HuH-7 (cell line): Measurements from ENCODE around the gene SLC16A3.
"Not testable (repeated sequence)": the region's sequence is repeated elsewhere in the genome, so short reads cannot be mapped to it uniquely, and the experiment has no call there.

ENCODE experiments used
- DNase-seq: peaks from one replicate; pipeline ENCODE4 v3.0.0; 2011; ENCODE audit warnings: low spot score

Gene SLC16A3

DNA sequence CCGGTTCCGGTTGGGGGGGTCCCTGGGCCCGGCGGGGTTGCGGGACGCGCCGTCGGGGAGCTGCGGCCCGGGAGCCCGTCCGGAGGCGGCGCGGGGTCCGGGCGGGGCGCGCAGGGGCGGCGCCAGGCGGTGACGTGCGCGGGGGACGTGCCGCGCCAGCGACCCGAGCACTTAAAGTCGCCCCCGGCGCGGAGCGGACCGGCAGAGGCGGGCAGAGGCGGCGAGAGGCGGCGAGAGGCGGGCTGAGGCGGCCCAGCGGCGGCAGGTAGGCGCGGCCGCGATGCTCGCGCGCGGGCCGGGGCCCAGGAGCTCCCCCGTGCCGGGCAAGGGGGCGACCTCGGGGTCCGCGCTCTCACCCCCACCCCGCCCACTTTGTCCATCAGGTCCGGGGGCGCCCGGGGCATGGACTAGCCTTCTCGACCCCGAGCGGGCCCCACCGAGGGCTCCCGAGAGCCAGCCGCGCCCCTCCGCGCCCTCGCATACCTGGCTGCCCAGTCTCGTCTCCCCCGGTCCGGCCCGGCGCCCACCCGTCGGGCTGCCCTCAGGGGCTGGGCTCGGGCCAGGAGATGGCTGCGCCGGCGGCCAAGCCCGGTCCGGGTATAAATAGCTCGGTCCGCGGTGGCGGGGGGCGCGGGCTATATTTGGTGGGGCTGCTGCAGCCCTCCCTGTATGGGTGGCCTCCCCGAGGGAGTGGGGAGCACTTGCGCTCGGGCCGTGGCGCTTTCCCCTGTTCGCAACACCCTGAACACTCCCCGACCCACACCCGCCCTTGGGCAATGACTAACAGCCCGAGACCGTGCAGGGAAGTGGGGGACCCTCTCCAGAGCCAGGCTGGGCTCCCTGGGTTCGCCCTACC is at the start of gene SLC16A3:
Gene SLC16A3 (plus strand): TSS at position 201 of the 856 bp plus-strand sequence. CDS start 6,967 bp downstream, outside the sequence.
- DNase-seq: peak; percentile 88

DNA sequence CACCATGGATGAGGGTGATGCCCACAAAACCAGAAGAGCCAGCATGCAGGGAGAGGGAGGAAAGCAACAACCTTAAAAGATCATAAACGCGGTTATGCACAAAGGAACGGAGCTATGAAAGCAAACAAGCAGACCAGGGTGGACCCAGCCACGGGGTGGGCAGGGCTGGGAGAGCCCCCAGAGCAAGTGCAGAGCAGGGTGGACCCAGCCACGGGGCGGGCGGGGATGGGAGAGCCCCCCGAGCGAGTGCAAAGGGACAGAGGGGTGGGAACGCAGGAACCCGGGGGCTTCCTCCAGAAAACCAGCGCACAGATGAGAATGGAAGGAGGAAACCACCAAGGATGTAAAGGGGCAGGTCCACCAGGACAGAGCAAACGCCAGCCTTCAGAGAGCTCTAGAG is 49.4 kb upstream of the SLC16A3 start:
- no peak for DNase-seq

DNA sequence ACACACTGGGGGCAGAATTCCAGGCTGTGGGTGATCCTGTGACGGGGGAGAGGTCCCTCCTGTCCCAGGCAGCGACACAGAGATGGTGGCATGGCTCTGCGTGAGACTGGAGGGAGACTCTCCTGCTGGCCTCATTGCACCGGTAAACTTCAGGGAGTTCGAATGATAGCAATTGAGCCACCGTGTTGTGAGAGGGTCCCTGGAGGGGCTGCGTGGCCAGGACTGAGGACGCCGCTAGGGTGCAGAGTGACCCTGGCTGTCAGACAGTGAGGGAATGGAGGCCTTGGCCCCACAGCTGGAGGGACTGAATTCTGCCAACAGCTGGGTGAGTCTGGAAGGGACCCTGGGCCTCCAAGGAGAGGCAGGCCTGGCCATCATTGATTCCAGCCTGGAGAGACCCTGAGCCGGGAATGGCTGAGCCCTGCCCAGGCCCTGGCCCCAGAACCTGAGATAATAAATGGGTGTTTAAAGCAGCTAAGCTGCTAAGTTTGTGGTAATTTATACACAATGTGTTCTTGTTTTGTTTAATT is 48.8 kb upstream of the SLC16A3 start:
- DNase-seq: no peak

DNA sequence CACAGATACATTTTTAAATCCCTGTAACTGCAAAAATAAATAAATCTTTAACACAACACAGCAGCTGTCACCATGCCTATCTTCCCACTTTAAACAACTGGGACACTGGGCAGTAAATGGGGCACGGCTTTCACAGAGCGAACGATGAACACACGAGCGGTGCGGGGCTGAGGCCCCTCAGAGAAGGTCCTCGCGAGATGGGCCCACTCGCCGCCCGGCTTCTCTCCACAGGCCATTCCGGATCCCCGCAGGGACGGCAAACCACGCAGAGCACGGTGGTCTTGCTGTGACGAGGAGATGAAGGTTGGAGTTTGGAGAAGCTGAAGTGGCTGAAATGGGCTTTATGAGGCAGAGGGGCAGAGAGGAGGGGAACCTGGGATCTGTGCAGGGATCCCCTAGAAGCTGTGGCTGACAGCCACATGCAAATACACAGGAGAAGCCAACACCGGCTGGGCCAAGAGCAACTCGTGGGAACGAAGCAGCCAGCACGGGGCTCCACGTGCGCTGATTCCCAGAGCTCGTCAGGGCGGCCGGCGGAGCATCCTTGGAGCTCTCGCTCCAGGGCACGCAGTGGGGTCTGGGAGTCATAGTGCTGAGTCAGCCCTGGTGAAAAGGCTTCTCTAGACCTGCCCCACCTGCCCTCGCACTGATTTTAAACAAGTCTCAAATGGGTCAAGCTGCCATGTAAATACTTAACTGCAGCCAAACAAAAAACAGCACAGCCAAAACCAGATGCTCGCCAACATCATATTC is 47.9 kb upstream of the SLC16A3 start:
- DNase-seq: no peak

DNA sequence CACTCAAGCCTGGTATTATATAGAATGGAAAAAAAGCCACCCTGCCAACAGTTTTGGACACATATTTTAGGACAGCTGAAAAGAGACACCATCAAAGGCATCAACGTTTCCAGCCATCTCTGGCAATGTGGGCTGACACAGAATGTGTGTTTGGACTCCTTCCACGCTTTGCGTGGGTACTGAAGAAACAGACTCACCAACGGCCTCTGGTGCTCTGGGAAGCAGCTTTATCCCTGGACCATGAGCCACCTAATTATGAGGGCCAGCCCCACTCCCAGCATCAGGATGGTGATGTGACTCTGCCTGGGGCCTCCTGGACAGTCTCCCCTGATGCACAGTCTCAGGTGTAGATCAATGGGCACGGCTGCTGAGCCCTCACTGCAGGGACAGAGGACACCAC is 44.1 kb upstream of the SLC16A3 start:
- no peak for DNase-seq

DNA sequence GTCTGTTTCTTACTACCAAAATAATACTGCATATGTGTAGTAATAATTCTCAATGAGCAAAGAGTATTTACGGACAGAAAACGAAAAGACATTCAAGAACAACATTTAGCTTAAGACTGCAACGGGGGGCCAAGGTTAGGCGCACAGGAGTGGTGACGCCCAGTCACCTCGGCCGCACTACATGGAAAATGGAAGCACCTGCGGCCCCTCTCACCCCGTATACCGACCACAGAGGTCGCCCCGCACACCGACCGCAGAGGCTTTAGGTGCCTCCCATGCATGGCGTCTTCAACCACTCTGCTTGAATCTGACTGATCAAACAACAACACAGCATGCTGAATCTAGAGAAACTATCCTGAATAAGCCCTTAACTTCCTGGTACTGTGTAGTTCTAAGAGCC is 42.6 kb upstream of the SLC16A3 start:
- no peak for DNase-seq

DNA sequence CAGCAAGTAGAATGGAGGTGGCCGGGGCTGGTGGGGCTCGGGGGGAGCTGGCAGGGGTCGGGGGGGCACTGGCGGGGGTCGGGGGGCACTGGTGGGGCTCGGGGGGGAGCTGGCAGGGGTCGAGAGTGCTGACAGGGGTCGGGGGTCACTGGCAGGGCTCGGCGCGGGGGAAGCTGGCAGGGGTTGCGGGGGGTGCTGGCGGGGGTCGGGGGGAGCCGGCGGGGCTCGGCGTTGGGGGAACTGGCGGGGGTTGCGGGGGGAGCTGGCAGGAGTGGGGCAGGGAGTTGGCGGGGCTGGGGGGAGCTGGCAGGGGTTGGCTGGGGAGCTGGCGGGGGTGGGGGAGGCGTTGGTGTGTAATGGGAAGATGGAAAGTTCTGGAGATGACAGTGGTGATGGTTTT is 41.3 kb upstream of the SLC16A3 start:
- DNase-seq: no peak

DNA sequence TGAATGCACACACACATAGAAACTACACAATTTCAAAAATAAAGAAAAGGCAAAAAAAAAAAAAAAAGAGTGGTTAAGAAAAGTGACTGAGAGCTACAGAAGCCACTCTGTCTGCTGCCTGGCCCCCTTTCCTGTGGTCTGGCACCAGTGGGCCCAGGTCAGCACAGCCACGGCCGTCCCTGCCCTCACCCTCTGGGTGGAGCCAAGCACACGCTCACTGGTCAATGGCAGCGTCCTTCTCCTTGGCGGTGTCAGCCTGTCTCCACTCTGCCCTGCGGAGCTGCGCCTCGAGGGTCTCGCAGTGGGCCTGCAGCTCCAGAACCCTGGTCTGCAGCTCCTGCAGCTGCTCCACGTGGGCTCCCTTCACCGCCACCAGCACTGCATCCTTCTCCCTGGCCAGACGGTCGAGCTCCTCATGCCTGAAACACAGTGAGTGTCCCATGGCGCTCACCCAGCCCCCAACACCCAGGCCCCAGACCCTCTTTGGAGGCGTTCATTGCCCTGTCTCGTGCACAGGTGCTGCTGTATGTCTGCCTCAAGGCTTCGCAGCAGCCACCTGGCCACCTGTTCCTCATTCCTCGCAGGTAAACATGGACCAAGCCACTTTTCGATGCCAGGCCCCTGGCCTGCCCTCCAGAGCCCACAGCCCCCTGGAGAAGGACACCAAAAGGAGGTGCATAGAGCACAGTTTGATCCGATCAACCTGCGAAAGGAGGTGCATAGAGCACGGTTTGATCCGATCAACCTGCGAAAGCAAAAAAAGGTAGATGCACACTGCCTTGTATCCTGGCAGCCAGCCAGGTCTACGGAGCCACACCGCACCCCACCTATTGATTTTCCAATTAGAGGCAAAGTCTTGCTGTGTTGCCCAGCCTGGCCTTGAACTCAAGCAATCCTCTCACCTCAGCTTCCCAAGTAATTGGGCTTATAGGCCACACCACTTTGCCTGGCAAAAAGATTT is 40.6 kb upstream of the SLC16A3 start:
- DNase-seq: no peak

DNA sequence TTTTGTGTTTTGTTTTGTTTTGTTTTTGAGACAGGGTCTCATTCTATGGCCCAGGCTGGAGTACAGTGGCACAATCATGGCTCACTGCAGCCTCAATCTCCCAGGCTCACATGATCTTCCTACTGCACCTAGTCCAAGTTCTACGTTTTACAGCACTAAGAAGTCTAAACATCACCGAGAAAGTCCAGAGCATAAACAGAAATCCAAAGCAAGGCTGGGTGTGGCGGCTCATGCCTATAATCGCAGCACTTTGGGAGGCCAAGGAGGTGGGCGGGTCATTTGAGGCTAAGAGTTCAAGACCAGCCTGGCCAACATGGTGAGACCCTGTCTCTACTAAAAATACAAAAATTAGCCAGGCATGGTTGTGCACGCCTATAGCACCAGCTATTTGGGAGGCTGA is 35.8 kb upstream of the SLC16A3 start:
- DNase-seq: not testable (repeated sequence)

DNA sequence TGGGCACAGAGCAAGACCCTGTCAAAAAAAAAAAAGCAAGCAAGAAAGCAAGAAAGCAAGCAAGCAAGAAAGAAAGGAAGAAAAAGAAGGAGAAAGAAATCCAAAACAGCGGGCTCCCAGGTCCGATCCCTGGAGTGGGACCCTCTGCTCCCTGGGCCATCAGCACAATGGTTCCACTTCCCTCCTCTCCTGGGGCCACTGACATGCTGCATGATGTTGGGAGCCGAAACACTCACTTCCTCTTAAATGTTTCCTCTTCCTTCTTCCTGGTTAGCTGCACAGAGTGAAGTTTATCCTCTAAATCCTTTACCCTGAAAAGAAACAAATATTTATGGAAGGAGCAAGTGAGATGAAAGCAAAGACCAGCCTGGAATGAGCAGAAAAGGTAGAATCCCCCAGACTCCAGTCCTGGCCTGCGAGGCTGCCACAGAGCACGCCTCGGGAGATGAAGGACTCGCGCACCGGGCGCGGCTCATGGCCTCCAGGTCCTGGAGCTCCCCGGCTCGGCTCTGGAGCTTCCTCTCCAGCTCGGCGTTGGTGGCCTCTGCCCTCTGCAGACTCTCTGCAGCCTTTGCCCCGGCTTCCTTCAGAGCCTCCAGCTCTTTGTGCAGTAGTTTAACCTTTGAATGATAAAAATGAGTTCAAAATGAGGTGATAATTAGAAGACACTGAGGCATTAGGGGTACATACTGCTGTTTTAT is 35.2 kb upstream of the SLC16A3 start:
- DNase-seq: no peak

DNA sequence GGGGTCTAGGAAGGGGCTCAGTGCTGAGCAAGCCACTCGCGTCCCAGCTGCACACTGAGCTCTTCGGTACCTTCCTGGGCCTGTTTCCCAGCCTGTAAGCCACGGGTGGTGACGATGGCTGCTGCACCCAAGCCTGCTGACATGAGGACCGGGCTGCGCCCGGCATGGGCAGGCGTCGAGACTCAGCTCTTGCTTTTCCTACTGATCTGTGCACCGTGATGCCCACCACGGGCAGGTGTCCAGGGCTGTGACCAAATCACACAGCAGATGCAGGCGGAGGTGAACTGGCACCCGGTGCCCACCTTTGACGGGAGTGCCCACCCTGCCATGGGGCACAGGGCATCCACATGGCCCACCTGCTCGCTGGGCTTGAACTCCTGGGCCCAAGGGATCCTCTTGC is 34.1 kb upstream of the SLC16A3 start:
- DNase-seq: no peak

DNA sequence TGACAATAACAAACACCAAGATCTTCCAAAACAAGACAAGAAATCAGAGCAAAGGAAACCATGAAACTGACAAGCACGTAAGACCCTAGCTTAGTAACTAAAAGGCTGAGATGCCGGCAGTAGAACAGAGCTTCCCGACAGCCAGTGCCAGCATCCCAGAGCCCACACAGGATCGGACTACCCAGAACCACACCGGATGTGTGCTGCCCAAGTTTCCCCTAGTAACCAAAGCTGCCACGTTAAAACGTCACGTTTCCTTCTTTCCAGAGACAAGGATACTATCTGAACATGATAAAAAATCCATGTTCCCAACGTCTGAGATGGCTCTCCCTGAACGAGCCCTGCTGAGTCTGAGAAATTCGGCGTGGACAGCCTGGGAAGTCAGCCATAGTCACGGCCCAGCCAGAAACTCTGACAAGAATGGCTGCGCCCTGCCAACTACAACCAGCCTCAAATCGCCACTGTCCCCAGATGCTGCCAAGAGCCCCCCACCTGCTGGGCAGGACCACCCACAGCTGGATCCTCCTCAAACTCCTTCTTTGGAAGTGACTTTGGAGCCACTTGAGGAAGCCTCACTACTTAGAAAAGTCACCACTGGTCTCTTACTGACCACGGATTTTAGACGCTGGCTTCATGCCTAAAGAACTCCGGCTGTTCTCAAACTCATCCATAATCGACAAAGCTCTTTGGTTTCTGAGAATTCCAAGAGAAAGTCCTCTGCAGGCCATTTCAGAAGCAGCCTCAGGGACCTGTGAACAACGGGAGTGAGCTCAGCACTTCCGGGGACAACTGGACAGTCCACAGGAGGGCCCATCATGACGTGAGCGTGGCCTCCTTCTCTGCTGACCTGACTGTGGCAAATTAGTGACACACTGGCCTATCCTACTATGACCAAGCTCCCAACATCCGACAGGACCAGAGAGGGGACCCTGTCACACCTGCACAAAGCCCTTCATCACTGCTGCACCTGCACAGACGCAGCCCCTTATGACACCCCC is 32.9 kb upstream of the SLC16A3 start:
- DNase-seq: no peak

DNA sequence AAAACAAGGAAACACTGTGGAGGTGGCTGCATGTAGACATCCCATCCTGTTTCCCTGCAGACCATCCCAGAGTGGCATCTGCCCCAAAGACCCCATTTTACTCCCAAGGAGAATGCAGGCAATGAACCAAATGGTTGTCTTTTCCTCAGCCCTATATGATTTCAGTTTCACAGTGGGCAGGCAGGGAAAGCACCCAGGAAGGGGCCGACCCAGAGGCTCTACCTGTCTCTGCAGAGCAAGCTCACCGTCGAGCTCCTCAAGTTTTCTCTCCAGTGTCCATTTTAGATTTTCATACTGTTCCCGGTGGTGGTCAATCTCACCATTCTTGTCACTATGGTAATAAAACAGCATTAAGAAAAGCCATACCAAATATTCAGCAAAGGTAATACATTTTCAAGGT is 30.8 kb upstream of the SLC16A3 start:
- no peak for DNase-seq

DNA sequence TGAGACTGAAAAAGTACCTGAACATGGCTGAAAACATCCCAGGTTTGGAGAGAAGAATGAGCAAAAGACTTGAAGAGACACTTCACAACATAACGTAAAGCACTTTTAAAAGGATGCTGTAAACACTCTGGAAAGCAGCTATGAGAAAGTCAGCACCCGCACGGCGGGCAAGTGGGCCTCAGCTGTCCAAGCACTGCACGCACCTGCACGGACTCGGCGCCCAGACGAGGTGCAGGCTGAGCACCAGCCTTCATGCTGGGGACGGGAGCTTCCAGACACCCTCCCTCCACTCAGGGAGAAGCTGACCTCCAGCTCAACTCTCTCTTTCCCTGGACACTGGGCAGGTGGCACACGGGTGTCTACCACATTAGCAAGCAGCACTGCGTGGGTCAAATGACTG is 29.3 kb upstream of the SLC16A3 start:
- no peak for DNase-seq

DNA sequence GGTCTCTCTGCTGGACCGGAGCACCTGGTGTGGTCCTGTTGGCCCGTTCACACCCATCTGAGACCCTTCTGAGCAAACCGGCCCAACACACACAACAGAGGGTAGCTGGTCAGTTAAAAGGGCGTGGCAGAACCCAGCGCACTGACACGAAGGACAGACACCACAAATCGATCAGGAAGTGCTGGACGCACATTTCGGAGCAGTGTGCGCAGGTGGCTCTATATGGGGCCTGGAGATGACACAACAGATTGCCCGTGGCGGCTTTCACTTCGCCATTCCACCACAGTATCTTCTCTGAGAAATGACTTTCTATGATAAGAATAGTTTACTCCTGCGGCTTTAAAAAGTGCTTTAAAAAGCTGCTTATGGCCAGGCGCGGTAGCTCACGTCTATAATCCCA is 28.7 kb upstream of the SLC16A3 start:
- no peak for DNase-seq

DNA sequence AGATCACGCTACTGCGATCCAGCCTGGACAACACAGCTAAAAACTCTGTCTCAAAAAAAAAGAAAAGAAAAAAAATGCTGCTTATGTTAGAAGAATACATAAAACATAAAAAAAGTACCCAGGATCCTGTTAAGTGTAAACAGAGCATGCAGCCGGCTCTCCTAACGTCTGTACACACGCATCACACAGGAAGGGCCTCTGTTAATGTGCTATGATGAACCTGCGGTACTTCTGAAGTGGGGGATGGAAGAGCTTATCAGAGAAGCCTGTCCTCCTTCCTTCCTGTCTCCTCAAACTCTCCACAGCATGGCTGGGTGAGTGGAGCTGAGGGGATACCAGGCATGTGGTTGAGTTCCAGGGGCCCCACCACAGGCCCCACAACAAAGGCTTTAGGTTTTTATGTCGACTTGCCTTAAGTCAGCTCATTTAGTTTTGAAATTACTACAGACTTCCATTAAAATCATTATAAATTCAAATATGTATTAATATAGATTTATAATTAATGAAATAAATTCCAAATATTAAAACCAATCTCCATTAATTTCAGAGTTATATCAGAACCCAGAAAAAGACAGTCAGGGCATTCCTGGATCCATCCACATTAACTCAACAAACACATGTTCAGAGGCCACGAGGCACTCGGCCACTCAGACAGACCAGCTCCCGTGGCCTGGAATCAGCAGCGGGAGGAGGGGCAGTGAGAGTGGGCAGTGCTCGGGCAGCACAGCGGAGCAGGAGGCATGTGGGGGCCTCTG is 27.9 kb upstream of the SLC16A3 start:
- DNase-seq: no peak

DNA sequence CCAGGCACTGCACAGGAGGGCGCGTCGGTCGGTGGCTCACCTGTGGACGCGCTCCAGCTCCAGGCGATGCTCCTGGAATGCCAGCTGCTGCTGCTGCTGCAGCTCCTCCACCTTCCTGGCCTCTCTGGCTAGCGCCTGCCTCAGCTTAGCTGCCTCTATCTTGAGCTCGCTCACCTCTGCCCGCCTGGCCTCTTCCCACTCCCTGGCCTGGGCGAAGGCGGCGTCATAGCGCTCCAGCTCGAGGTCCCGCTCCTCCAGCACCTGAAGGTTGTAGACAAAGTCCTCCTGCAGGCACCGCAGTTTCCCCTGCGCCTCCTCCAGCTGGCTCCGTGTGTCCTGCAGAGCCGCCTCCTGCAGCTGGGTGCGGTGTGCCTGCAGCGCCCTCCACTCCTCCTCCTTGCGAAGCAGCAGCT is 27.3 kb upstream of the SLC16A3 start:
- no peak for DNase-seq

DNA sequence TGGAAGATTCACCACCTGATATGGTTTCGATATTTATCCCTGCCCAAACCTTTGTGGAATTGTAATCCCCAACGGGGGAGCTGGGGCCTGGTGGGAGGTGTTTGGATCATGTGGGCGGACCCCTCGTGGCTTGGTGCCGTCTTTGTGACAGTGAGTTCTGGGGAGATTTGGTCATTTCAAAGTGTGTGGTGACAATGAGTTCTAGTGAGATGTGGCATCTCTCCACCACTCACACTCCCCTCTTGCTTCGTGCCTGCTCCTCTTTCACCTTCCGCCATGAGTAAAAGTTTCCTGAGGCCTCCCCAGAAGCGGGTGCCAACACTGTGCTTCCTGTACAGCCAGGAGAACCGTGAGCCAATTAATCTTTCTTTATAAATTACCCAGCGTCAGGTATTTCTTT is 25.9 kb upstream of the SLC16A3 start:
- no peak for DNase-seq

DNA sequence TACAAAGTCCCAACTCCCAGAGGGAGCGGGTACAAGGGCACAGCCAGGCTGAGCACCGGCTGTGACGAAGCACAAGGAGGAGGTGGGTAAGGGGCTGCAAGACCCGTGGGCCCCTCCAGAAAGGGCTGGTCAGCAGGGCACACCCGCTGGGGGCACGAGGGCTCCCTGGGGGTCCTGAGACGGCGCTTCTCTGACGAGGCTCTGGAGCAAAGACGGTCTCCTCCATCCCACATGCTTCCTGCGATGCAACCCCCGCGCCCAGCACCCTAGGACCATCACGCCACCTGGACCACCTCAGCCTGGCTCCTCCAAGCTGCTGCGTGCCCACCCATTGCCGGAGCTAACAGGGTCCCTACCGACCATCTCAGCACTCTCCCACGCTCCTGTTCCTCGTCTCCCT is 24.9 kb upstream of the SLC16A3 start:
- no peak for DNase-seq
